Hair follicular keratinocyte (primary cell): Measurements from ENCODE around the gene APLP1. TPM values are rescaled to one million over a fixed set of nuclear protein-coding genes. Genes with fewer than 3 reads are reported as not detected.

Experiments
- total RNA-seq: library from RNA; depleted of rRNA; stranded (reverse); fragments of >200 nt; gene quantifications from 2 replicates; pipeline ENCODE4 v1.2.3, GENCODE V29; 2015

APLP1 gene
- 0.42 and 2.0 TPM in 2 replicates for total RNA-seq

GRCh38 chr19:35868172-35868822, at the start of gene APLP1:
Gene APLP1, plus strand, starts transcription at chr19:35868574. Its CDS starts 63 bp downstream, at chr19:35868637.

GRCh38 chr19:35852029-35852780, 16.2 kb upstream of the APLP1 start, which contains the start of gene NPHS1:
Gene NPHS1, minus strand, starts transcription at chr19:35852504. Its CDS starts 667 bp downstream, at chr19:35851837.

DNA sequence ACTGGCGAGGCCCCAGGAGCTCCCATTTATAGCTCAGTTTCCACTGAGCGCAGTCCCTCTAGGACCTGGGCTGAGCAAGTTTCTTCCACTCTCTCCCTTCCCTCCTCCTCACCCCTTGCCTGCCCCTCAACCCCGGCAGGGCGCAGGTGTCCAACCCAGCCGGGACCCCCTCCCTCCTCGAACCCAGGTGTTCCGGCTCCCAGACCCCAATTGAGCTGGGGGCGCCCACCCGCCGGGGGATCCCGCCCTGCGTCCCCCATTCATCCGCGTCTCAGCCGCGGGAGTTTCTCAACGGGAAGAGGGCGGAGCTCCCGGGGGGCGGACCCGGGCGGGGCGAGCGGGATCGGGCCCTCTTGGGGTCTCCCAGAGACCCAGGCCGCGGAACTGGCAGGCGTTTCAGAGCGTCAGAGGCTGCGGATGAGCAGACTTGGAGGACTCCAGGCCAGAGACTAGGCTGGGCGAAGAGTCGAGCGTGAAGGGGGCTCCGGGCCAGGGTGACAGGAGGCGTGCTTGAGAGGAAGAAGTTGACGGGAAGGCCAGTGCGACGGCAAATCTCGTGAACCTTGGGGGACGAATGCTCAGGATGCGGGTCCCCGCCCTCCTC, 11.7 kb upstream of the APLP1 start, which contains the start of gene KIRREL2:
Gene KIRREL2, plus strand, starts transcription at position 366 of the 604 bp plus-strand sequence. Its CDS starts 209 bp downstream, at position 575.

DNA sequence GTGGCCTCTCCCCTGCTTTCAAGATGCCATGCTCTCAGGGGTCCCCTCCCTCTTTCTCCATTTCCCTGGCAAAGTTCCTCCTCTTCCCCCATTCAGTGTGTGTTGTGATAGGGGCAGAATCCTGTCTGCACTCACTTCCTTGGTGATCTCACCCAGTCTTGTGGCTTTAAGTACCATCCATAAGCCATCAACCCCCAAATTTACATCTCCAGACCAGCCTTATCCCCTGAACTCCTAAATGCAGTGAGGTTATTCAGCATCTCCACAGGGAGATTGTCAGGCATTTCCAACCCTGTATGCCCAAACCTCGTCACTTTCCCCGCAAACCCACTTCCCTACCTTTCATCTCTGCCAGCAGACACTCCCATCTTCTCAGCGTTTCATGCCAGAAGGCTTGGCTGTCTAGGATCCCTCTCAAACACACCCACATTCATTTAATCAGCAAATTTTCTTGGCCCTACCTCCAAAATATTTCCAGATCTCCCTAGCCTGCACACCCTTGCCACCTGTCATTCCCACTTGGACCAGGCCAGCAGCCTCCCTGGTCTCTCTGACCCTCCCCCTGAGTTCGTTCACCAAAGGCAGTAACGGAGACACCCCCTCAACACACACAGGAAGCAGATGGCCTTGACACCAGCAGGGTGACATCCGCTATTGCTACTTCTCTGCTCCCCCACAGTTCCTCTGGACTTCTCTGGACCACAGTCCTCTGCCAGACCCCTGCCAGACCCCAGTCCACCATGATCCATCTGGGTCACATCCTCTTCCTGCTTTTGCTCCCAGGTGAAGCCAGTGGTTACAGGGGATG, 33.7 kb downstream of the APLP1 start, which contains the start of gene HCST:
Gene HCST, plus strand, starts transcription at position 676 of the 808 bp plus-strand sequence. Its CDS starts 65 bp downstream, at position 741.

GRCh38 chr19:35908010-35908441, 39.7 kb downstream of the APLP1 start, which contains the start of gene TYROBP:
Gene TYROBP, minus strand, starts transcription at chr19:35908295. Its CDS starts 67 bp downstream, at chr19:35908228.

Other genes starting within 250 kb of the APLP1 start
- 75.7 and 96.4 TPM in 2 replicates for gene RBM42, start 239.5 kb upstream of the APLP1 start, total RNA-seq
- 0.23 and 3.9 TPM in 2 replicates for gene ETV2, start 226.8 kb upstream of the APLP1 start, total RNA-seq
- gene COX6B1, start 220.3 kb upstream of the APLP1 start, total RNA-seq = 481 and 564 TPM in 2 replicates
- gene UPK1A, start 202.1 kb upstream of the APLP1 start, total RNA-seq = not detected in 2 replicates
- not detected in 2 replicates for gene ZBTB32, start 164.0 kb upstream of the APLP1 start, total RNA-seq
- 6.4 and 13.0 TPM in 2 replicates for gene KMT2B, start 150.6 kb upstream of the APLP1 start, total RNA-seq
- 2.3 and 11.4 TPM in 2 replicates for gene IGFLR1, start 126.1 kb upstream of the APLP1 start, total RNA-seq
- 10.5 and 12.1 TPM in 2 replicates for gene U2AF1L4, start 123.2 kb upstream of the APLP1 start, total RNA-seq
- 28.4 and 34.8 TPM in 2 replicates for gene PSENEN, start 122.9 kb upstream of the APLP1 start, total RNA-seq
- gene LIN37, start 120.0 kb upstream of the APLP1 start, total RNA-seq = 7.6 and 49.7 TPM in 2 replicates
- gene HSPB6, start 111.5 kb upstream of the APLP1 start, total RNA-seq = 0.15 TPM in 1 of 2 replicates, not detected in the other
- gene PROSER3, start 110.4 kb upstream of the APLP1 start, total RNA-seq = 8.4 and 11.7 TPM in 2 replicates
- gene ARHGAP33, start 93.0 kb upstream of the APLP1 start, total RNA-seq = 0.94 and 3.1 TPM in 2 replicates
- not detected in 2 replicates for gene PRODH2, start 55.7 kb upstream of the APLP1 start, total RNA-seq
- gene NPHS1, start 16.1 kb upstream of the APLP1 start, total RNA-seq = not detected in 2 replicates
- gene KIRREL2, start 11.7 kb upstream of the APLP1 start, total RNA-seq = 0.08 and 0.23 TPM in 2 replicates
- 2.3 and 4.2 TPM in 2 replicates for gene NFKBID, start 32.0 kb downstream of the APLP1 start, total RNA-seq
- gene HCST, start 34.0 kb downstream of the APLP1 start, total RNA-seq = not detected in 2 replicates
- gene TYROBP, start 39.7 kb downstream of the APLP1 start, total RNA-seq = not detected in 2 replicates
- gene LRFN3, start 67.8 kb downstream of the APLP1 start, total RNA-seq = 9.1 and 12.7 TPM in 2 replicates
- gene SDHAF1, start 126.6 kb downstream of the APLP1 start, total RNA-seq = 27.0 and 50.8 TPM in 2 replicates
- gene SYNE4, start 140.2 kb downstream of the APLP1 start, total RNA-seq = 0.23 and 1.4 TPM in 2 replicates
- gene ALKBH6, start 145.6 kb downstream of the APLP1 start, total RNA-seq = 37.2 and 49.3 TPM in 2 replicates
- 0.49 and 1.0 TPM in 2 replicates for gene CLIP3, start 164.3 kb downstream of the APLP1 start, total RNA-seq
- gene THAP8, start 185.7 kb downstream of the APLP1 start, total RNA-seq = 2.6 and 8.1 TPM in 2 replicates
- 2.7 and 9.9 TPM in 2 replicates for gene WDR62, start 186.3 kb downstream of the APLP1 start, total RNA-seq
- not detected in 2 replicates for gene OVOL3, start 242.6 kb downstream of the APLP1 start, total RNA-seq
- gene POLR2I, start 246.3 kb downstream of the APLP1 start, total RNA-seq = 67.1 and 75.7 TPM in 2 replicates
- gene TBCB, start 246.9 kb downstream of the APLP1 start, total RNA-seq = 238 and 277 TPM in 2 replicates